Endodermal cell (in vitro differentiated cells): ENCODE measurements around the gene FIZ1. TPM values are rescaled to one million over a fixed set of nuclear protein-coding genes. Genes with fewer than 3 reads are reported as not detected.

Experiments used
- DNase-seq: peaks from one replicate; pipeline ENCODE4 v3.0.0-alpha.2; 2017
- H3K27ac ChIP-seq: 2 replicates; pipeline ENCODE4 v1.5.1; 2013; ENCODE audit warnings: mild to moderate bottlenecking, low read depth, low read length, moderate library complexity
- H3K27me3 ChIP-seq: 2 replicates; pipeline ENCODE4 v1.6.1; 2013; ENCODE audit warnings: mild to moderate bottlenecking, low read length, moderate library complexity; ENCODE audit not compliant: insufficient read depth, control insufficient read depth, poor library complexity, severe bottlenecking
- H3K36me3 ChIP-seq: 2 replicates; pipeline ENCODE4 v1.7.0; 2013; ENCODE audit warnings: mild to moderate bottlenecking, low read length, moderate library complexity; ENCODE audit not compliant: control insufficient read depth, insufficient read depth
- H3K4me1 ChIP-seq: one replicate; pipeline ENCODE4 v1.7.0; 2013; ENCODE audit warnings: low read length; ENCODE audit not compliant: control insufficient read depth, insufficient read depth
- H3K4me3 ChIP-seq: 2 replicates; pipeline ENCODE4 v1.5.1; 2013; ENCODE audit warnings: mild to moderate bottlenecking, low read length, moderate library complexity
- H3K9ac ChIP-seq: 2 replicates; pipeline ENCODE4 v1.6.1; 2013; ENCODE audit warnings: mild to moderate bottlenecking, low read length, moderate library complexity; ENCODE audit not compliant: poor library complexity, severe bottlenecking; ENCODE audit errors: extremely low read depth
- H3K9me3 ChIP-seq: 2 replicates; pipeline ENCODE4 v1.6.1; 2013; ENCODE audit warnings: mild to moderate bottlenecking, low read length, moderate library complexity; ENCODE audit not compliant: control insufficient read depth
- H3K27ac Mint-ChIP-seq: 2 replicates; pipeline ENCODE4 v1.8.0; 2020; ENCODE audit warnings: mixed read lengths
- H3K27me3 Mint-ChIP-seq: 2 replicates; pipeline ENCODE4 v1.8.0; 2021; ENCODE audit warnings: mild to moderate bottlenecking, mixed read lengths; ENCODE audit not compliant: insufficient read depth
- H3K36me3 Mint-ChIP-seq: 2 replicates; pipeline ENCODE4 v1.8.0; 2020; ENCODE audit warnings: low read depth, mixed read lengths
- H3K4me1 Mint-ChIP-seq: 2 replicates; pipeline ENCODE4 v1.8.0; 2020; ENCODE audit warnings: mixed read lengths
- H3K4me3 Mint-ChIP-seq: 2 replicates; pipeline ENCODE4 v1.8.0; 2020; ENCODE audit warnings: mild to moderate bottlenecking, moderate library complexity, mixed read lengths
- H3K9me3 Mint-ChIP-seq: 2 replicates; pipeline ENCODE4 v1.8.0; 2020; ENCODE audit warnings: mild to moderate bottlenecking, mixed read lengths
- WGBS, 2 experiments: methylation state at CpG; one replicate each; pipeline versions ENCODE4 v1.1.5 to v1.1.7; 2013; ENCODE audit warnings: missing lambda C conversion rate in 2 of 2, mixed read lengths in 1 of 2; ENCODE audit not compliant: insufficient coverage in 1 of 2, insufficient read length in 1 of 2; 5-methylcytosine and 5-hydroxymethylcytosine counted together
- total RNA-seq, 2 donors: library from RNA; stranded (reverse); fragmentation: NEBNext Ultra II Directional in 1 of 2; extraction: Animal tissue kit (Norgen Biotek cat#: 25700) in 1 of 2; gene quantifications; 2 replicates in 1 of 2; 3 replicates in 1 of 2; pipeline ENCODE4 v1.2.1, GENCODE V29; 2021
- TF ChIP-seq, protein P1 (sequence below): fragments of 200-600 bp; sonication (generic); conservative IDR thresholded peaks from 2 replicates; pipeline ENCODE4 v1.5.0; 2021; ENCODE audit warnings: antibody characterized with exemption, mild to moderate bottlenecking

The FIZ1 gene
- total RNA-seq, 2 donors from 2014 or later = 19.7 to 21.1 TPM

- Histone ChIP-seq H3K9me3 (no peaks in the 10 kb centered on the region), H3K27ac (no peak overlapping the region), H3K27me3 (no peaks in the 10 kb centered on the region), H3K4me1 (no peaks in the 10 kb centered on the region), H3K36me3 (peaks cover 4% of the 10 kb centered on the region), H3K9ac (peak overlapping the region; percentile 90), H3K4me3 (peak overlapping the region; percentile 93)
- peaks cover 18% of the 10 kb centered on the region for H3K36me3 Mint-ChIP-seq
- TF ChIP-seq, protein P1, sequence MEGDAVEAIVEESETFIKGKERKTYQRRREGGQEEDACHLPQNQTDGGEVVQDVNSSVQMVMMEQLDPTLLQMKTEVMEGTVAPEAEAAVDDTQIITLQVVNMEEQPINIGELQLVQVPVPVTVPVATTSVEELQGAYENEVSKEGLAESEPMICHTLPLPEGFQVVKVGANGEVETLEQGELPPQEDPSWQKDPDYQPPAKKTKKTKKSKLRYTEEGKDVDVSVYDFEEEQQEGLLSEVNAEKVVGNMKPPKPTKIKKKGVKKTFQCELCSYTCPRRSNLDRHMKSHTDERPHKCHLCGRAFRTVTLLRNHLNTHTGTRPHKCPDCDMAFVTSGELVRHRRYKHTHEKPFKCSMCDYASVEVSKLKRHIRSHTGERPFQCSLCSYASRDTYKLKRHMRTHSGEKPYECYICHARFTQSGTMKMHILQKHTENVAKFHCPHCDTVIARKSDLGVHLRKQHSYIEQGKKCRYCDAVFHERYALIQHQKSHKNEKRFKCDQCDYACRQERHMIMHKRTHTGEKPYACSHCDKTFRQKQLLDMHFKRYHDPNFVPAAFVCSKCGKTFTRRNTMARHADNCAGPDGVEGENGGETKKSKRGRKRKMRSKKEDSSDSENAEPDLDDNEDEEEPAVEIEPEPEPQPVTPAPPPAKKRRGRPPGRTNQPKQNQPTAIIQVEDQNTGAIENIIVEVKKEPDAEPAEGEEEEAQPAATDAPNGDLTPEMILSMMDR = no peak
- H3K4me3 Mint-ChIP-seq = peak overlapping the region; percentile 96
- H3K9me3 Mint-ChIP-seq = peaks cover 5% of the 10 kb centered on the region
- peak overlapping the region; percentile 99 for H3K27ac Mint-ChIP-seq
- no peak for DNase-seq
- 84 to 86% methylated on average over 7 of the region's 7 CpGs for WGBS, 2 experiments
- H3K27me3 Mint-ChIP-seq = no peaks in the 10 kb centered on the region
- peaks cover 23% of the 10 kb centered on the region for H3K4me1 Mint-ChIP-seq
These were observed 36.6 kb upstream of the FIZ1 start for GRCh38 chr19:55635856-55636440.

DNA sequence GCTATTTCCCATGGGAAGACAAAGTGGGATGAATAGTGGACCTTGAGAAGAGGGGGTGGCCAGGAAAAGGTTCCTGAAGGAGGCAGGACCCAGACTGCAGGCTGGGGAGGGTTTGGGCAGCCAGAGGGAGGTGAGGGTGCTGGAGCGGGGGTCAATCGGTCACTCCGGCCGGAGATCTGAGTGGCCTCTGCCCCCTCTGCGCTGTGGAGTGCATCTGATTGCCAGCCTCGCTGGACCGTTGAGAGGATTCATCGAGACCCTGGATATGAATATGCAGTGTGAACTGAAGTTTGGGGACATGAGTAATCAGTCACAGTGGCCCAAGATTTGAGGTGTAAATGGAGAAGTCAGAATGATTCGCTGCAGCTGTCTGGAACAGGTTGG is 36.0 kb upstream of the FIZ1 start:
- Histone ChIP-seq H3K27me3 (no peaks in the 10 kb centered on the region), H3K9ac (peak overlapping the region; percentile 90), H3K27ac (peak overlapping the region; percentile 62), H3K36me3 (peaks cover 4% of the 10 kb centered on the region), H3K4me3 (peak overlapping the region; percentile 93), H3K4me1 (no peaks in the 10 kb centered on the region), H3K9me3 (no peaks in the 10 kb centered on the region)
- H3K9me3 Mint-ChIP-seq = peaks cover 5% of the 10 kb centered on the region
- peak overlapping the region; percentile 99 for H3K27ac Mint-ChIP-seq
- peak overlapping the region; percentile 96 for H3K4me3 Mint-ChIP-seq
- 7 to 11% methylated on average over 5 to 9 of the region's 9 CpGs for WGBS, 2 experiments
- peaks cover 21% of the 10 kb centered on the region for H3K4me1 Mint-ChIP-seq
- TF ChIP-seq, protein P1 = no peak
- H3K27me3 Mint-ChIP-seq = no peaks in the 10 kb centered on the region
- no peak for DNase-seq
- peaks cover 18% of the 10 kb centered on the region for H3K36me3 Mint-ChIP-seq

DNA sequence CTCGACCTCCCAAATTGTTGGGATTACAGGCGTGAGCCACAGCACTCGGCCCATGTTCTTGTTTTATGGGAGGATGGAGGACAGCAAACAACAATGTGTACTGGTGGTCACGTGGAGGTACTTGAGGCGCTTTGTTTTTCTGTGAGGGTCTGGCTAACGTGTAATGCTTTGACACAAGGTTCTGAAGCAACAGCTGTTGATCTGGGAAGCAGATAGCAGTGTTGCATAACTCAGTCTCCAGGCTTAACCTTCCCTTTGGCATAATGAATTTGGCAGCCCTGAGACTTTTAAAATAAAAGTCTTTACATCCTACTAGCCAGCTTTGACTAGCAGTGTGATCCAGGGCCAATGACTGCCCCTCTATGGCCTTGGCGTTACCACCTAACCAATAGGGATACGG is 34.5 kb upstream of the FIZ1 start:
- Mint-ChIP-seq H3K9me3 (peaks cover 2% of the 10 kb centered on the region), H3K4me1 (peaks cover 21% of the 10 kb centered on the region), H3K27ac (no peak overlapping the region), H3K27me3 (peaks cover 2% of the 10 kb centered on the region), H3K4me3 (no peak overlapping the region), H3K36me3 (peaks cover 13% of the 10 kb centered on the region)
- Histone ChIP-seq H3K4me1 (no peaks in the 10 kb centered on the region), H3K9me3 (no peaks in the 10 kb centered on the region), H3K27ac (no peak overlapping the region), H3K36me3 (peaks cover 4% of the 10 kb centered on the region), H3K9ac (no peak overlapping the region), H3K27me3 (no peaks in the 10 kb centered on the region), H3K4me3 (peak overlapping the region; percentile 93)
- DNase-seq = no peak
- TF ChIP-seq, protein P1 = no peak
- WGBS, 2 experiments = 89 to 93% methylated on average over 8 of the region's 8 CpGs
